Measurements from ENCODE around the gene CMTR1.

CMTR1 gene

DNA sequence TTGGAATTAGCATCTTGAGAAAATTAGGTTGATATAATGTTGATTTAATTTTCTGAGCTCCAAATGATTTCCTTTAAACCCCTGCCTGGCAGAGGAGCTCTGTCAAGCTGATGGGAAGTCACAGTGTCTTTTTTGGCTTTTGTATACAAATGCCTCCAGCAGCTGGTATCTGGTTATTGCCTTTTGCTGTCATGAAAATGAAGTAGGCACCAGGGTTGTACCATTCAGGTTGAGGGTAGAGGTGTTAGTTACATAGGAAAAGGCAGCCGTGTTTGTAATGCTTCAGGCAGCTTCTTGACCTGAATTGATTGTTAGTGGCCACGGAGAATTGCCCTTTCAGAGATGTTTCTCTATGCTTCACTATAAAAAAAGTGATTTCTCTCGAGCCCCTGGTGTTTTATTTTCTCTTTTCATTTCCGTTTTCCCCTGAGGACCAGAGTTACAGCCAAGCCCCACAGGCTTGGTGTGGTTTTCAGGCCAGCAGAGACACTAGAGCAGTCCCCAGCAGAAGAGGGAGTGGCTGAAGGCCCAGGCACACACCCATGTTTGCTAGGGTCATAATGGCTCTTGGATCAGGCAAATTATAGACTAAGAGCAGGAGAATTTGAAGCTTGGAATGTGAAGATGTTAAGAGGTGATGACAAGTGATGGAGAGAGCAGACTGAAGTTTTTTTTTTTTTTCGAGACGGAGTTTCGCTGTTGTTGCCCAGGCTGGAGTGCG is 21.6 kb downstream of the CMTR1 start:
- Histone ChIP-seq H3K36me3 (ENCODE audit: control insufficient read depth in 2 of 2, insufficient read depth in 2 of 2, low read length in 2 of 2) (peaks cover 43 to 55% of the 10 kb centered on the region in 2 donors), H3K27ac (ENCODE audit: low read depth in 2 of 2, low read length in 2 of 2) (peak overlapping the region; percentile 6 to 50)

DNA sequence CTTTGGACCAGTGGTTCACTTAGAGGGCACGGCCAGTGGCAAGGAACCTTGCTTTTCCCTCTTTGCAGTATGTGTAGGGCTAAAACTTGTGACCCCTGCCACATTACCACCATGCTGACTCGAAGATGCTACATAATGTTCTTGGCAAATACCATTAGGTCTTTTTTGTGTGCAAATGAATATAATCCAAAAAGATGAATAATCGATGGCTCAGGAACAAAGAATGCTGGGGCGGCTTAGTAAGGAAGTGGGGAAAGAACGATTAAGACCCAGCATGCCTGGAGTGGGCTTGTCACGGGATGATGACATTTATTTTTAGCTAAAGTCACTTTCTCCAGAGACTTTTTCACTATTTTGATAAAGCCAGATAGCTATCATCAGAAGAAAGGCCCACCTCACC is 23.1 kb downstream of the CMTR1 start:
- Histone ChIP-seq H3K9ac (ENCODE audit: low read depth in 1 of 2, low read length in 2 of 2) (no peak overlapping the region), H3K9me3 (ENCODE audit: control insufficient read depth in 2 of 2, low read length in 2 of 2) (no peaks in the 10 kb centered on the region), H3K4me1 (ENCODE audit: control insufficient read depth in 2 of 2, insufficient read depth in 2 of 2, low read length in 2 of 2) (no peaks in the 10 kb centered on the region), H3K36me3 (ENCODE audit: control insufficient read depth in 2 of 2, insufficient read depth in 2 of 2, low read length in 2 of 2) (peaks cover 45 to 59% of the 10 kb centered on the region in 2 donors), H3K27me3 (ENCODE audit: control insufficient read depth in 2 of 2, insufficient read depth in 2 of 2, low read length in 2 of 2) (no peaks in the 10 kb centered on the region), H3K4me3 (ENCODE audit: low read length in 2 of 2) (no peak overlapping the region), H3K27ac (ENCODE audit: low read depth in 2 of 2, low read length in 2 of 2) (no peak overlapping the region)

More for the DNA sequence above, 21.6 kb downstream of the CMTR1 start:
- H3K4me3 ChIP-seq (ENCODE audit: low read length in 2 of 2), result no peak overlapping the region
- no peaks in the 10 kb centered on the region for H3K27me3 ChIP-seq (ENCODE audit: control insufficient read depth in 2 of 2, insufficient read depth in 2 of 2, low read length in 2 of 2)
- H3K9ac ChIP-seq (ENCODE audit: low read depth in 1 of 2, low read length in 2 of 2), result no peak overlapping the region
- no peaks in the 10 kb centered on the region for H3K9me3 ChIP-seq (ENCODE audit: control insufficient read depth in 2 of 2, low read length in 2 of 2)
- H3K4me1 ChIP-seq (ENCODE audit: control insufficient read depth in 2 of 2, insufficient read depth in 2 of 2, low read length in 2 of 2), result no peaks in the 10 kb centered on the region

DNA sequence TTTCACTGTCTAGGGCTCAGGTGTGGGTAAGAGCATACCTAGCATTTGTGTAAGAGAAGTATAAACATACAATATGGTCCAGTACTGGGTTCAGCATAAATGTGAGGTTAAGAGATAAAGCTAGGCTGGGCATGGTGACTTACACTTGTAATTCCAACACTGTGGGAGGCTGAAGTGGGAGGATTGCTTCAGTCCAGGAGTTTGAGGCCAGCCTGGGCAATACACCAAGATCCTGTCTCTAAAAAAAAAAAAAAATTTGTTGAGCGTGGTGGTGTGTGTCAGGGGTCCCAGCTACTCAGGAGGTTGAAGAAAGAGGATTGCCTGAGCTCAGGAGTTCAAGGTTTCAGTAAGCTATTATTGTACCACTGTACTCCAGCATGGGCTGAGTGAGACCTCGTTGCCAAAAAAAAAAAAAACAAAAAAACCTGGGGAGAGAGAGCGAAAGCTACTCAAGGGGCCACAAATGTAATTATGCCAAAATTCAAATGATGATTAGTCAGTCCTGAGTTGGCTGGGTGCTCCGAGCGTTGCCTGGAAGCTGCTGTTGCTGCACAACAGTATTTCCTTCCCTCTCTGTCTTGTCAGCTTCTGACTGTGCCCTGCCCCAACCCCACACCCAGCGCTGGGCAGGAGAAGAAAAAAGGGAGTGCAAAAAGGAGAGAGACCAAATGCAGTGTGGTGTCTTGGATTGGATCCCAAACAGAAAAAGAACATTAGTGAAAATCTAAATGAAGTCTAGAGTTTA is 24.0 kb downstream of the CMTR1 start:
- H3K36me3 ChIP-seq (ENCODE audit: control insufficient read depth in 2 of 2, insufficient read depth in 2 of 2, low read length in 2 of 2), result peaks cover 45 to 59% of the 10 kb centered on the region in 2 donors
- H3K4me3 ChIP-seq (ENCODE audit: low read length in 2 of 2), result no peak overlapping the region
- H3K27ac ChIP-seq (ENCODE audit: low read depth in 2 of 2, low read length in 2 of 2), result no peak overlapping the region

DNA sequence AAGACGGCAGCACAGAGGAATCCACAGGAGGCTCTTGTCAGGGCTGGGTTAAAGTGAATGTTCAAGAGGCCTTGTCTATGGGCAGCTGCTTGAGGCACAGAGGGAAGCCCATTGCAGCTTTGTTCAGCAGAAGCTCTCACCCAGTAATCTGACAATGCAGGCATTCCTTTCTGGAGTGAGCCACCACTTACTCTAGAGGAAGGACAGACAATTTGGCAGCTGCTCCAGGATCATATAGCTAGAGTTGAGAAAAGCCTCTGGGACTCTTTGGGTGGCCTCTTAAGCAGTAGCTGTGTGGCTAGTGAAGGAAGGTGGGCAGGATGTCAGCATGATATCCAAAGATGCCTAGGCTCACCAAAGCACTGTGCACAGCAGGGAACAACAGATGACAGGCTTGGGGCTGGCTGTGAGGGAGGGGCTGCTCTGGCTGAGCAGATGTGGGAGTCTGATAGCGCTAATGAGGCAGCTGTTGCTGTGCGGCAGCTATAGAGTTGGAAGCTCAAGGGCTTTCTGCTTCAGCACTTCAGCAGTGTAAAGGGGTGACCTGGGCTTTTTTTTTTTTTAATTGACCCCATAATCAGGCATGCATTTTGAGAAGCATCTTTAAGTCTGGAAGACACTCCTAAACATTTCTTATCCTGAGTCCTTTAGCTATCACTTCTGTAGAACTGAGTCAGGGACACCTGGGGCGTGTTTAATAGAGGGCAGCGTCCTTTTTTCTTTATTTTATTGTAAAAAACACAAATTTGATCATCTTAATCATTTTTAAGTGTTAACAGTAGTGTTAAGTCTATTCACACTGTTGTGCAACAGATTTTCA is 27.2 kb downstream of the CMTR1 start:
- peaks cover 46 to 61% of the 10 kb centered on the region in 2 donors for H3K36me3 ChIP-seq (ENCODE audit: control insufficient read depth in 2 of 2, insufficient read depth in 2 of 2, low read length in 2 of 2)
- no peaks in the 10 kb centered on the region for H3K4me1 ChIP-seq (ENCODE audit: control insufficient read depth in 2 of 2, insufficient read depth in 2 of 2, low read length in 2 of 2)
- H3K27ac ChIP-seq (ENCODE audit: low read depth in 2 of 2, low read length in 2 of 2), result no peak overlapping the region
- no peaks in the 10 kb centered on the region for H3K9me3 ChIP-seq (ENCODE audit: control insufficient read depth in 2 of 2, low read length in 2 of 2)
- no peak overlapping the region for H3K4me3 ChIP-seq (ENCODE audit: low read length in 2 of 2)
- H3K27me3 ChIP-seq (ENCODE audit: control insufficient read depth in 2 of 2, insufficient read depth in 2 of 2, low read length in 2 of 2), result no peaks in the 10 kb centered on the region
- no peak overlapping the region for H3K9ac ChIP-seq (ENCODE audit: low read depth in 1 of 2, low read length in 2 of 2)

More for the DNA sequence above, 24.0 kb downstream of the CMTR1 start:
- H3K9me3 ChIP-seq (ENCODE audit: control insufficient read depth in 2 of 2, low read length in 2 of 2), result no peaks in the 10 kb centered on the region
- no peak overlapping the region for H3K9ac ChIP-seq (ENCODE audit: low read depth in 1 of 2, low read length in 2 of 2)
- no peaks in the 10 kb centered on the region for H3K27me3 ChIP-seq (ENCODE audit: control insufficient read depth in 2 of 2, insufficient read depth in 2 of 2, low read length in 2 of 2)
- H3K4me1 ChIP-seq (ENCODE audit: control insufficient read depth in 2 of 2, insufficient read depth in 2 of 2, low read length in 2 of 2), result no peaks in the 10 kb centered on the region

DNA sequence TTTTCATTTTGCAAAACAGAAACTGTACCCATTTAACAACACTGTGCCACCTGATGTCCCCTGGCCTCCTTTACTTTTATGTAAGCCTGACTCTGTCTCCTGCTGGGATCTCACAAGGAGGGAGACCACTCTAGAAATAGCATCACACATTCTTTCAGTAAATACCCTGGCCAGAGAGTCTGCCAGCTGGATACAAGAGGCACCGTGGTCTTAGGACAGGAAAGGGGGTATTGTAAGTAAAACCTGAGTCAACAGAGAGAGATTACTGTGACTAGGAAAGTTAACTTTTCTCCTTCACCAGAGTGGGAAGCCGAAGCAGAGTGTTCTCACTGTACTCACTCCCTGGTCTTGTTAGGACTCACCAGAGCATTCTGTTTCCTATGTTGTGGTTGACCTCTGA is 27.8 kb downstream of the CMTR1 start:
- H3K36me3 ChIP-seq (ENCODE audit: control insufficient read depth in 2 of 2, insufficient read depth in 2 of 2, low read length in 2 of 2), result peaks cover 46 to 56% of the 10 kb centered on the region in 2 donors

DNA sequence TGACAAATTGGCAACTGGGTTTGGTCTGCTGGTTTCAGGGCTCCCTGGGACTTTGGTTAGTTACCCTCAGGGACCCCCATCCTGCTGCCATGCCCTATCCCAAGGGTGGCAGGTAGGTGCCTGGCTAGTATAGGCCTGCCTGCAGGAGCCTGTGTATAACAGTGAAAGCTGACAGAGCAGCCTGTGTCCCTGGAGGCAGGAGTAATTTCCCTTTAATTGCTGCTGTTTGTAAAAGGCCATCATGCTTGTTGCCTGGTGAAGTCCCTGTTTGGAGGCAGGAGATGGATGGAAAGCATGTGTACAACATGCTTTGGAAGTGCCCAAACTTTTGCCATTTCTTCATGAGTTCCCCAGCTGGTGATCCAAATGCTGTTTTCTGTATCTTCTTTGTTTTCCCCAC is 30.1 kb downstream of the CMTR1 start:
- H3K9ac ChIP-seq (ENCODE audit: low read depth in 1 of 2, low read length in 2 of 2), result no peak overlapping the region
- H3K36me3 ChIP-seq (ENCODE audit: control insufficient read depth in 2 of 2, insufficient read depth in 2 of 2, low read length in 2 of 2), result peaks cover 46 to 49% of the 10 kb centered on the region in 2 donors
- H3K27me3 ChIP-seq (ENCODE audit: control insufficient read depth in 2 of 2, insufficient read depth in 2 of 2, low read length in 2 of 2), result no peaks in the 10 kb centered on the region
- no peaks in the 10 kb centered on the region for H3K9me3 ChIP-seq (ENCODE audit: control insufficient read depth in 2 of 2, low read length in 2 of 2)
- H3K4me1 ChIP-seq (ENCODE audit: control insufficient read depth in 2 of 2, insufficient read depth in 2 of 2, low read length in 2 of 2), result no peaks in the 10 kb centered on the region
- H3K27ac ChIP-seq (ENCODE audit: low read depth in 2 of 2, low read length in 2 of 2), result no peak overlapping the region
- H3K4me3 ChIP-seq (ENCODE audit: low read length in 2 of 2), result no peak overlapping the region

More for the DNA sequence above, 27.8 kb downstream of the CMTR1 start:
- no peak overlapping the region for H3K4me3 ChIP-seq (ENCODE audit: low read length in 2 of 2)
- H3K27me3 ChIP-seq (ENCODE audit: control insufficient read depth in 2 of 2, insufficient read depth in 2 of 2, low read length in 2 of 2), result no peaks in the 10 kb centered on the region
- H3K9me3 ChIP-seq (ENCODE audit: control insufficient read depth in 2 of 2, low read length in 2 of 2), result no peaks in the 10 kb centered on the region
- no peak overlapping the region for H3K9ac ChIP-seq (ENCODE audit: low read depth in 1 of 2, low read length in 2 of 2)
- no peaks in the 10 kb centered on the region for H3K4me1 ChIP-seq (ENCODE audit: control insufficient read depth in 2 of 2, insufficient read depth in 2 of 2, low read length in 2 of 2)
- no peak overlapping the region for H3K27ac ChIP-seq (ENCODE audit: low read depth in 2 of 2, low read length in 2 of 2)

DNA sequence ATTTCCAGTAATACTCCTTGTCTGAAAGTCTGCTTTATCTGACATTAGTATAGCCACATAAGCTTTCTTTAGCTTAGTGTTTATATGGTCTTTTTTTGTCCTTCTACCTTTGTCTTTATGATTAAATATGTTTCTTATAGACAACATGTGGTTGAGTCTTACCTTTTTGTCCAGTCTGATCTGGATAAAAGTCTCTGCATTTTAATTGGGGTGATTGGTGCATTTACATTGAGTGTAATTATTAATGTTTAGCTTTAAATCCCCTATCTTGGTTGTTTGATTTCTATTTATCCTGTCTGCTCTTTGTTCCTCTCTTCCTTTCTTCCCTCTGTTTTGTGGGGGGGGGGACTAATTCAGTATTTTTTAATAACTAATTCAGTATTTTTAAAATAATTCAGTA is 34.7 kb downstream of the CMTR1 start:
- no peaks in the 10 kb centered on the region for H3K4me1 ChIP-seq (ENCODE audit: control insufficient read depth in 2 of 2, insufficient read depth in 2 of 2, low read length in 2 of 2)
- no peak overlapping the region for H3K4me3 ChIP-seq (ENCODE audit: low read length in 2 of 2)
- H3K36me3 ChIP-seq (ENCODE audit: control insufficient read depth in 2 of 2, insufficient read depth in 2 of 2, low read length in 2 of 2), result peaks cover 20 to 26% of the 10 kb centered on the region in 2 donors
- no peak overlapping the region for H3K9ac ChIP-seq (ENCODE audit: low read depth in 1 of 2, low read length in 2 of 2)
- H3K27me3 ChIP-seq (ENCODE audit: control insufficient read depth in 2 of 2, insufficient read depth in 2 of 2, low read length in 2 of 2), result no peaks in the 10 kb centered on the region
- H3K27ac ChIP-seq (ENCODE audit: low read depth in 2 of 2, low read length in 2 of 2), result no peak overlapping the region
- H3K9me3 ChIP-seq (ENCODE audit: control insufficient read depth in 2 of 2, low read length in 2 of 2), result no peaks in the 10 kb centered on the region

DNA sequence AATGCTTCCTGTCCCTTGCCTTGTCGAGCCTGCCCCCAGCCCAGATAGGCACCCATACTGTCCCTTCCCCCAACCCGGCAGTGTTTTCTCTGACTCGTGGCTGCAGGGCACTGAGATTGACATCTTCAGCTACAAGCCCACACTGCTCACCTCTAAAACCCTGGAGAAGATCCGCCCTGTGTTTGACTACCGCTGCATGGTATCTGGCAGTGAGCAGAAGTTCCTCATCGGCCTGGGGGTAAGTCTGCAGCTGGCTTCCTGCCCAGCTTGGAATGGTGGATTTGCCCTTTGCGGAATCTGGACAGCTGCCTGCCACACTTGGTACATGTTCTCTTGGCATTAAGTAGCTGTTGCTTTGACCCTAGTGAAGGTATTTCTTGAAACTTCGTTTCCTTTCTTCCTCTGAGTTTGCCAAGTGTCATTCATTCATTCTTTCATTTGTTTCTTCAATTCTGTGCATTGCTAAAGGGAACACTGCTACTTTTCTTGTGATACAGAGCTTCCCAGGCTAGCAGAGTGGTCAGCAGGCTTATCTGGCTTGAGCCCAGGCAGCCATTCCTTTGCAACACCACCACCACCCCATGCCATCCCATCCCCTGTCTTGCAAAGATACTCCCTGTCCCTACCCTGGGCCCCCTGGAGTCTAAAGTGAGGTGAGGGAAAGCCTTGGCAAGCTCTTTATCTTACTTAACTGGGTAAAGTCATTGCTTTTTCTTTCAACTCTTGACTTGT is 40.5 kb downstream of the CMTR1 start:
- no peak overlapping the region for H3K4me3 ChIP-seq (ENCODE audit: low read length in 2 of 2)
- no peaks in the 10 kb centered on the region for H3K9me3 ChIP-seq (ENCODE audit: control insufficient read depth in 2 of 2, low read length in 2 of 2)
- no peak overlapping the region for H3K27ac ChIP-seq (ENCODE audit: low read depth in 2 of 2, low read length in 2 of 2)
- H3K9ac ChIP-seq (ENCODE audit: low read depth in 1 of 2, low read length in 2 of 2), result no peak overlapping the region
- no peaks in the 10 kb centered on the region for H3K27me3 ChIP-seq (ENCODE audit: control insufficient read depth in 2 of 2, insufficient read depth in 2 of 2, low read length in 2 of 2)
- no peaks in the 10 kb centered on the region for H3K4me1 ChIP-seq (ENCODE audit: control insufficient read depth in 2 of 2, insufficient read depth in 2 of 2, low read length in 2 of 2)
- peaks cover 53 to 72% of the 10 kb centered on the region in 2 donors for H3K36me3 ChIP-seq (ENCODE audit: control insufficient read depth in 2 of 2, insufficient read depth in 2 of 2, low read length in 2 of 2)

DNA sequence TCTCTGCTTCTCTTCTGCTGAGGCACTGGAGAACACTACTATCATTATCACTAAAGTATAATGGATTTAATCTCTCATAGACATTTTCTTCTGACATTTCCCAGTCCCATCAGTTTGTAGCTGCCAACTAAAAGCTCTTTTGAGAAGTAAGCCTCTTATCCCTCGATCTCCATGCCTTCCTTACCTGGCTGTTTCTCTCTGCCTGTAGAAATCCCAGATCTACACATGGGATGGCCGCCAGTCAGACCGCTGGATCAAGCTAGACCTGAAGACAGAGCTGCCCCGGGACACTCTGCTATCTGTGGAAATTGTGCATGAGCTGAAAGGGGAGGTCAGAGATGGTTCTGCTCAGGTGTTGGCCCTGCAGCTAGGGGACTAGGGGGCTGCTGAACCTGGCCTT is 41.3 kb downstream of the CMTR1 start:
- Histone ChIP-seq H3K4me3 (ENCODE audit: low read length in 2 of 2) (no peak overlapping the region), H3K36me3 (ENCODE audit: control insufficient read depth in 2 of 2, insufficient read depth in 2 of 2, low read length in 2 of 2) (peaks cover 58 to 79% of the 10 kb centered on the region in 2 donors), H3K9me3 (ENCODE audit: control insufficient read depth in 2 of 2, low read length in 2 of 2) (no peaks in the 10 kb centered on the region), H3K27ac (ENCODE audit: low read depth in 2 of 2, low read length in 2 of 2) (no peak overlapping the region), H3K4me1 (ENCODE audit: control insufficient read depth in 2 of 2, insufficient read depth in 2 of 2, low read length in 2 of 2) (no peaks in the 10 kb centered on the region), H3K9ac (ENCODE audit: low read depth in 1 of 2, low read length in 2 of 2) (no peak overlapping the region), H3K27me3 (ENCODE audit: control insufficient read depth in 2 of 2, insufficient read depth in 2 of 2, low read length in 2 of 2) (no peaks in the 10 kb centered on the region)
